ENCODE data around the gene FES.
A peak's percentile ranks its signal among the peaks of the same experiment; 100 is the strongest.

The FES gene

DNA sequence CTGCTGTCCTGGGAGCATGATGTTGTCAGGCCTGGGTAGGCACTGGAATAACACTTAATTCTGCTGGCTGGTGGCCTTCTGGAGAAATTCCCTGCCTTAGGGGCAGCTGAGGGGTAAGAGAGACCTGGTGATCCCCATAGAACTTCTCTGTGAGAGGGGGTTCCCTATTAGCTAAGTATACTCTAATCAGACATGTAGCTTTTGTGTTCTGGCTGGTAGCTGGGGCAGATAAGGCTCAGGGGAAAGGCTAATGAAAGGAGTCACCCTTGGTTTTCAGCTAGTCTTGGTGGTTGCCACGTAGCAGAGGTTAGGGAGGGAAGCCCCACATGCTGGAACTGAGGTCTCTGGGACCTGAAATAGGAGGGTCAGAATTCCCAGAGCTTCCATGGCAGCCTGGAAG is 49.0 kb downstream of the FES start:
- no peak for DNase-seq

DNA sequence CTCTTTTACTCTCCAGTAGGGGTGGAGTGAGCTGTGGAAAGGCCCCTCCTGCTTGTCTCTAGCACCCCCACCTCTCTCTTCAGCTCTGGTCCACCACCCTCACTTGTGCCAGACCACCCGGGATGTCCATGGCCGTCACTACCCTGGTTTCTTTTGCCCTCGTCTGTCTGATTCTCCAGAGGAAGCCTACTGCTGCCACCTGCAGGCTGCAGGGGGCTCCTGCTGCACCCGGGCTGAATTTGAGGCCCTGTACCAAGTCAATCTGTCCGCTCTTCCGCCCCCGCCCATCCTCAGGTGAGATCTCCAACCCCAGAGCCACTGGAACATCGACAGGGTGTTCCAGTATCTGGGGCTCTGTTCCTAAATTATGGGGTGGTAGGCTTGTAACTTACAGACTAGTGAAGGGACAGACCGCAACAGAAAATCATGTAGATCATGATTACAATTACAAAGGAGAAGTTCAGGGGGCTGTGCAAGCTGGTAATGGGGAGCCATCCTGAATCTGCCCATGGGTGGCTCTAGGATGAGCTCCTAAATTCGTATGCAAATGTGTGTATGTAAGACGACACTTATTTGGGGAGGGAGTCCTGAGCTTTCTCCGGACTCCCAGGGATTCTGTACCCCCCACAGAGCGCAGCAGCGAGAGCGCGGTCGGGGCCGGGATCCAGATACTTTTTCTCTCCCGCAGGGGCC is 50.1 kb downstream of the FES start:
- peak; percentile 82 to 88 for DNase-seq

GRCh38 chr15:90934949-90935751 is 50.8 kb downstream of the FES start, which contains the start of gene UNC45A:
Gene UNC45A, plus strand, starts transcription at chr15:90935285. Its CDS starts 40 bp downstream, at chr15:90935325.
- peak; percentile 96 for DNase-seq

DNA sequence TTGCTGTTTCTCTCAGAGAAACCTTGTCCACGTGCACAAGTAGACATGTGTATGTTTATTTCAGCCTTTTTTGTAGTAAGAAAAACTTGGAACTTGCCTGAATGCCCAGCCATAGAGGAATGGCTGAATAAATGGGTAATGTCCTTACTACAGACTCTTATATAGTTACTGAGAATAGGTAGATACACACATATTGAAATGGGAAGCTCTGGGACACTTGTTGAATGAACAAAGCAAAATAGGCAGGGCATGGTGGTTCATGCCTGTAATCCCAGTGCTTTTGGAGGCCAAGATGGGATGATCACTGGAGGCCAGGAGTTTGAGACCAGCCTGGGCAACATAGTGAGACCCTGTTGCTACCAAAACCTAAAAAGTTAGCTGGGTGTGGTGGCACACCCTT is 52.5 kb downstream of the FES start:
- no peak for DNase-seq

- DNase-seq: no peak
Observed at GRCh38 chr15:90938261-90938660, 54.0 kb downstream of the FES start.

DNA sequence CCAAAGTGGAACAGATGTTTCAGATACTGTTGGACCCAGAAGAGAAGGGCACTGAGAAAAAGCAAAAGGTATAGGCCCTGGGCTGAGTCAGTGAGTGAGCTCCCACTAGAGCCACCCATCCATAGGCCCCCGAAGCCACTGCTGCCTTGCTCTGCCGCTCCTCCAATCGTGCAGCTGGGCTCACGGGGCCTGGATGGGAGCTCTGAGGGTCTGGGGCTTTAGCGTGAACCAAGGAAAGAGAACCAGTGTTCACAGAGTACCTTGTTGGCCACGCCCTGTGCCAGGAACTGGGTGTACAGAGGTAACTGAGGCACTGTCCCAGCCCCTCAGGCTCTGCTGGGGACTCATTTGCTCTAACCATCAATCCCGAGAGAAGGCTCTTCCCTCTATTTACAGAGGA is 55.5 kb downstream of the FES start:
- no peak for DNase-seq

GRCh38 chr15:90941038-90941437 is 56.7 kb downstream of the FES start:
- DNase-seq: no peak

DNA sequence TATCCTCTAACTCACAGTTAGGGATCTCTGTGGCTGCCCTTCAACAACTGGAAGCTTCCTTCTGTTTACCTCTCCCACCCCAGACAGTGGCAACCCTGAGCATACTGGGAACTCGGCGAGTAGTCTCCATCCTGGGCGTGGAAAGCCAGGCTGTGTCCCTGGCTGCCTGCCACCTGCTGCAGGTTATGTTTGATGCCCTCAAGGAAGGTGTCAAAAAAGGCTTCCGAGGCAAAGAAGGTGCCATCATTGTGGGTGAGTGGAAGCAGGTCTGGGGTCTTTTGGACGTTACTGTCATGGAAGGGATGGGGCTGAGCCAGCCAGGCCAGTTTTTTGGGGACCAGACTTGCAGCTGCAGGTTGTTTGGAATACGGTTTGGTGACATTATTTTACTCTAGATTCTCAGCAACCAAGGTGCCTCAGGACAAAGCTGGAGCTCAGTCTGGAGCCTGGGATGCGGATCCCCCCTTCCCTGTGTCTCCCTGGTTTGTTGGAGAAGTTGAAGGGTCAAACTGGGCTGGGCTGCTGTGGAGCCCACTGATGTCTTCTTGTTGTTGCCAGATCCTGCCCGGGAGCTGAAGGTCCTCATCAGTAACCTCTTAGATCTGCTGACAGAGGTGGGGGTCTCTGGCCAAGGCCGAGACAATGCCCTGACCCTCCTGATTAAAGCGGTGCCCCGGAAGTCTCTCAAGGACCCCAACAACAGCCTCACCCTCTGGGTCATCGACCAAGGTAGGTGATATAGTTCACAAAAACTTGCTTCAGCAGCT is 58.2 kb downstream of the FES start:
- DNase-seq: no peak

GRCh38 chr15:90945091-90945490 is 60.8 kb downstream of the FES start:
- DNase-seq: no peak

Data from stimulated activated CD4-positive, alpha-beta T cell treated with anti-CD3 and anti-CD28 coated beads, Interleukin-2, amount 100 ng/mL, for 48 hours (primary cell).